Karpas-422 (cell line): Measurements from ENCODE around the gene DOCK4. TPM values are rescaled to one million over a fixed set of nuclear protein-coding genes. Genes with fewer than 3 reads are reported as not detected.

Source experiments
- DNase-seq: peaks from one replicate; pipeline ENCODE4 v3.0.0-alpha.2; 2015
- H2AFZ ChIP-seq: fragments of 200-600 bp; sonication (generic); 2 replicates; pipeline ENCODE4 v1.6.1; 2014; ENCODE audit warnings: antibody characterized with exemption, low read length, mixed read lengths
- H3K27ac ChIP-seq: fragments of 200-600 bp; sonication (generic); 2 replicates; pipeline ENCODE4 v1.5.1; 2014; ENCODE audit warnings: mild to moderate bottlenecking, low read length, moderate library complexity
- H3K27me3 ChIP-seq: fragments of 200-600 bp; sonication (generic); 2 replicates; pipeline ENCODE4 v1.6.1; 2014; ENCODE audit warnings: low read length, mixed read lengths
- H3K36me3 ChIP-seq: fragments of 200-600 bp; sonication (generic); 2 replicates; pipeline ENCODE4 v1.6.1; 2014; ENCODE audit warnings: low read length, mixed read lengths; ENCODE audit not compliant: insufficient read depth
- H3K4me1 ChIP-seq: fragments of 200-600 bp; sonication (generic); 2 replicates; pipeline ENCODE4 v1.6.1; 2014; ENCODE audit warnings: mild to moderate bottlenecking, low read length, mixed read lengths
- H3K4me2 ChIP-seq: fragments of 200-600 bp; sonication (generic); 2 replicates; pipeline ENCODE4 v1.6.1; 2014; ENCODE audit warnings: low read length, low read depth, mild to moderate bottlenecking; ENCODE audit not compliant: poor library complexity, severe bottlenecking
- H3K4me3 ChIP-seq: fragments of 200-600 bp; sonication (generic); 2 replicates; pipeline ENCODE4 v1.5.1; 2014; ENCODE audit warnings: mild to moderate bottlenecking, antibody characterized with exemption, low read length, mixed read lengths
- H3K79me2 ChIP-seq: fragments of 200-600 bp; sonication (generic); 2 replicates; pipeline ENCODE4 v1.6.1; 2014; ENCODE audit warnings: mild to moderate bottlenecking, low read length, mixed read lengths
- H3K9ac ChIP-seq: fragments of 200-600 bp; sonication (generic); 2 replicates; pipeline ENCODE4 v1.6.0; 2014; ENCODE audit warnings: low read length
- H3K9me2 ChIP-seq: fragments of 200-600 bp; sonication (generic), shearing (Covaris generic); replicated peaks from 2 replicates; pipeline ENCODE4 v1.6.0; 2014; ENCODE audit warnings: mild to moderate bottlenecking, low read length, moderate library complexity; ENCODE audit not compliant: insufficient read depth
- H3K9me3 ChIP-seq: fragments of 300-700, 200-600 bp; sonication (generic); 2 replicates; pipeline ENCODE4 v1.6.1; 2014; ENCODE audit warnings: low read length, mixed read lengths
- H4K20me1 ChIP-seq: fragments of 200-600 bp; sonication (generic); 2 replicates; pipeline ENCODE4 v1.6.1; 2014; ENCODE audit warnings: mild to moderate bottlenecking, antibody characterized with exemption, low read length, low read depth; ENCODE audit not compliant: insufficient read depth
- small RNA-seq: library from RNA; depleted of rRNA; stranded (forward); fragments of <200 nt; gene quantifications from one replicate; pipeline ENCODE3, GENCODE V24; 2014
- total RNA-seq: library from RNA; depleted of rRNA; stranded (reverse); fragments of >200 nt; shearing (Covaris generic); gene quantifications from 2 replicates; pipeline ENCODE4 v1.2.3, GENCODE V29; 2014; ENCODE audit warnings: low replicate concordance; rRNA removed

The DOCK4 gene
- total RNA-seq, 1 experiment from 2014 or later: 0.07 TPM

- DNase-seq: no peak
- Histone ChIP-seq H3K9me3 (no peaks in the 10 kb centered on the region), H3K9me2 (no peaks in the 10 kb centered on the region), H4K20me1 (no peaks in the 10 kb centered on the region), H3K4me3 (no peak overlapping the region), H3K79me2 (no peaks in the 10 kb centered on the region), H3K4me1 (no peaks in the 10 kb centered on the region), H3K9ac (no peak overlapping the region), H3K27me3 (no peaks in the 10 kb centered on the region), H3K36me3 (no peaks in the 10 kb centered on the region), H3K27ac (no peak overlapping the region), H3K4me2 (no peak overlapping the region), H2AFZ (no peak overlapping the region)
Measured at GRCh38 chr7:111677848-111678247, 528.4 kb downstream of the DOCK4 start.

- H3K9ac ChIP-seq: no peak overlapping the region
- no peaks in the 10 kb centered on the region for H4K20me1 ChIP-seq
- H3K36me3 ChIP-seq: no peaks in the 10 kb centered on the region
- H3K9me3 ChIP-seq: no peaks in the 10 kb centered on the region
- no peaks in the 10 kb centered on the region for H3K4me1 ChIP-seq
- no peaks in the 10 kb centered on the region for H3K9me2 ChIP-seq
- DNase-seq: no peak
- no peak overlapping the region for H2AFZ ChIP-seq
- no peak overlapping the region for H3K4me3 ChIP-seq
- H3K27ac ChIP-seq: no peak overlapping the region
- H3K4me2 ChIP-seq: no peak overlapping the region
- no peaks in the 10 kb centered on the region for H3K79me2 ChIP-seq
- no peaks in the 10 kb centered on the region for H3K27me3 ChIP-seq
Measured at GRCh38 chr7:111676811-111677210, 529.4 kb downstream of the DOCK4 start.

Small RNA genes within 50 kb of the gene (small RNA-seq; reads per million reads assigned to genes)
- gene RNA5SP237: not detected

Other genes starting within 250 kb of the DOCK4 start
- gene ZNF277, start 296 bp upstream of the DOCK4 start, total RNA-seq: 32.5 and 37.4 TPM in 2 replicates
- 25.4 and 57.4 TPM in 2 replicates for gene IFRD1, start 244.1 kb upstream of the DOCK4 start, total RNA-seq